IMR-90 (cell line): ENCODE data around the gene DPYD.

Experiments used
- BHLHE40 ChIP-seq: fragments of 150-350 bp; IDR thresholded peaks from 2 replicates; pipeline ENCODE4 v1.6.1; 2016; ENCODE audit warnings: mild to moderate bottlenecking, low read depth, low read length
- CEBPB ChIP-seq: IDR thresholded peaks from 2 replicates; pipeline ENCODE4 v1.6.1; 2012; ENCODE audit warnings: low read depth, low read length, improper control_type of control experiment
- FOS ChIP-seq: fragments of 150-350 bp; IDR thresholded peaks from 2 replicates; pipeline ENCODE4 v1.6.1; 2016; ENCODE audit warnings: low read depth, low read length
- MXI1 ChIP-seq: IDR thresholded peaks from 2 replicates; pipeline ENCODE4 v1.6.1; 2012; ENCODE audit warnings: low read depth, mild to moderate bottlenecking, low read length, moderate library complexity, borderline replicate concordance
- POLR2A ChIP-seq: IDR thresholded peaks from 2 replicates; pipeline ENCODE4 v1.6.1; 2012; ENCODE audit warnings: mild to moderate bottlenecking, low read depth, low read length
- RAD21 ChIP-seq: IDR thresholded peaks from 2 replicates; pipeline ENCODE4 v1.6.1; 2012; ENCODE audit warnings: low read length, improper control_type of control experiment
- RFX5 ChIP-seq: IDR thresholded peaks from 2 replicates; pipeline ENCODE4 v1.8.0; 2012; ENCODE audit warnings: low read depth, mild to moderate bottlenecking, low read length, moderate library complexity
- USF2 ChIP-seq: fragments of 150-350 bp; IDR thresholded peaks from 2 replicates; pipeline ENCODE4 v1.6.1; 2017; ENCODE audit warnings: mild to moderate bottlenecking, antibody characterized with exemption, low read length, low read depth
- TF ChIP-seq, protein P1 (sequence below): conservative IDR thresholded peaks from 2 replicates; pipeline ENCODE4 v1.5.1; 2012; ENCODE audit warnings: mild to moderate bottlenecking, low read depth, low read length, improper control_type of control experiment

DNA sequence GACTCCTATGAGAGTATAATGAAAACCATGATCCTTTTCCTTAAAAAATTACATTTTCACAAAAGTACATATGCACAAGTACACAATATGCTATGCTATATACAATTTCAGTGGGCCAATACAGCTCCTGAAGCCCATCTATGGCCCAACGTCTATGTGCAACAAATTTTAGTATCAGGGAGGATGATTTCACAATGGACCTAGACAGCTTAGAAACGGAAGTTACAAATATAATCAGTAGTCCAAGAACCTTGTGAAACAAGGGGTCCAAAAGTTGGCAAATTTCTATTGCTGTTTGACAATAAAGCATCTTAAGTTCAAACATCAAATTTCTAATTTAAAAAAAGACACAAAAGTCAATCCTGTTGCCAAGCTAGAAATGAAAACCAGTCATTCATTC, 87.0 kb downstream of the DPYD start:
- TF ChIP-seq CEBPB (no peak), RAD21 (no peak), USF2 (no peak), POLR2A (no peak), MXI1 (no peak), FOS (no peak), RFX5 (no peak), BHLHE40 (no peak)
- TF ChIP-seq, protein P1, sequence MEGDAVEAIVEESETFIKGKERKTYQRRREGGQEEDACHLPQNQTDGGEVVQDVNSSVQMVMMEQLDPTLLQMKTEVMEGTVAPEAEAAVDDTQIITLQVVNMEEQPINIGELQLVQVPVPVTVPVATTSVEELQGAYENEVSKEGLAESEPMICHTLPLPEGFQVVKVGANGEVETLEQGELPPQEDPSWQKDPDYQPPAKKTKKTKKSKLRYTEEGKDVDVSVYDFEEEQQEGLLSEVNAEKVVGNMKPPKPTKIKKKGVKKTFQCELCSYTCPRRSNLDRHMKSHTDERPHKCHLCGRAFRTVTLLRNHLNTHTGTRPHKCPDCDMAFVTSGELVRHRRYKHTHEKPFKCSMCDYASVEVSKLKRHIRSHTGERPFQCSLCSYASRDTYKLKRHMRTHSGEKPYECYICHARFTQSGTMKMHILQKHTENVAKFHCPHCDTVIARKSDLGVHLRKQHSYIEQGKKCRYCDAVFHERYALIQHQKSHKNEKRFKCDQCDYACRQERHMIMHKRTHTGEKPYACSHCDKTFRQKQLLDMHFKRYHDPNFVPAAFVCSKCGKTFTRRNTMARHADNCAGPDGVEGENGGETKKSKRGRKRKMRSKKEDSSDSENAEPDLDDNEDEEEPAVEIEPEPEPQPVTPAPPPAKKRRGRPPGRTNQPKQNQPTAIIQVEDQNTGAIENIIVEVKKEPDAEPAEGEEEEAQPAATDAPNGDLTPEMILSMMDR, result no peak
